ENCODE measurements around the gene SPI1.

GRCh38 chr11:47408598-47409439, 30.5 kb upstream of the SPI1 start:
- TF ChIP-seq CTCF (IDR thresholded peaks at IDR 0.05; ENCODE audit: insufficient read depth, low read length, poor library complexity, severe bottlenecking) (no peak), EZH2phosphoT487 (conservative IDR thresholded peaks at IDR 0.05; ENCODE audit: low read length) (no peak)

Data from SU-DHL-6 (cell line).